GM12874 (cell line): Measurements from ENCODE around the gene TTPAL.

ENCODE experiments used
- TF ChIP-seq, protein P1 (sequence below): IDR thresholded peaks from 2 replicates; pipeline ENCODE4 v1.5.1; 2011; ENCODE audit warnings: low read depth, mild to moderate bottlenecking, control low read depth, low read length, moderate library complexity; ENCODE audit not compliant: insufficient read depth

The TTPAL gene

DNA sequence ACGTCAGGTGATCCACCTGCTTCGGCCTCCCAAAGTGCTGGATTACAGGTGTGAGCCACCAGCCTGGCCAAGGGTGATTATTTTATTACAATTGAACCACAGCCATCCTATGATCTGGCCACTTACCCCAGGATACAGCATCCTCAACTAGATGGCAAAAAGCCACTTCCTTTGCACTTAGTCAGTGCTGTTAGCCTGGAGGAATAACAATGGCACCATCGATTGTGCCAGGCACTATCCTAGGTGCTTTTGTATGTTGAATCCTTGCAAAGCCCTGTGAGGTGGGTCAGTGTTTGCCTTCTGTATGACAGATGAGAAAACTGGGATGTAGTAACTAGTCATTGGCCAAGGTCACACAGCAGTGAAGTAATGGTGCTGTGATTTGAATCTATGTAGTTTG, 11.2 kb upstream of the TTPAL start:
- TF ChIP-seq, protein P1, sequence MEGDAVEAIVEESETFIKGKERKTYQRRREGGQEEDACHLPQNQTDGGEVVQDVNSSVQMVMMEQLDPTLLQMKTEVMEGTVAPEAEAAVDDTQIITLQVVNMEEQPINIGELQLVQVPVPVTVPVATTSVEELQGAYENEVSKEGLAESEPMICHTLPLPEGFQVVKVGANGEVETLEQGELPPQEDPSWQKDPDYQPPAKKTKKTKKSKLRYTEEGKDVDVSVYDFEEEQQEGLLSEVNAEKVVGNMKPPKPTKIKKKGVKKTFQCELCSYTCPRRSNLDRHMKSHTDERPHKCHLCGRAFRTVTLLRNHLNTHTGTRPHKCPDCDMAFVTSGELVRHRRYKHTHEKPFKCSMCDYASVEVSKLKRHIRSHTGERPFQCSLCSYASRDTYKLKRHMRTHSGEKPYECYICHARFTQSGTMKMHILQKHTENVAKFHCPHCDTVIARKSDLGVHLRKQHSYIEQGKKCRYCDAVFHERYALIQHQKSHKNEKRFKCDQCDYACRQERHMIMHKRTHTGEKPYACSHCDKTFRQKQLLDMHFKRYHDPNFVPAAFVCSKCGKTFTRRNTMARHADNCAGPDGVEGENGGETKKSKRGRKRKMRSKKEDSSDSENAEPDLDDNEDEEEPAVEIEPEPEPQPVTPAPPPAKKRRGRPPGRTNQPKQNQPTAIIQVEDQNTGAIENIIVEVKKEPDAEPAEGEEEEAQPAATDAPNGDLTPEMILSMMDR = no peak

DNA sequence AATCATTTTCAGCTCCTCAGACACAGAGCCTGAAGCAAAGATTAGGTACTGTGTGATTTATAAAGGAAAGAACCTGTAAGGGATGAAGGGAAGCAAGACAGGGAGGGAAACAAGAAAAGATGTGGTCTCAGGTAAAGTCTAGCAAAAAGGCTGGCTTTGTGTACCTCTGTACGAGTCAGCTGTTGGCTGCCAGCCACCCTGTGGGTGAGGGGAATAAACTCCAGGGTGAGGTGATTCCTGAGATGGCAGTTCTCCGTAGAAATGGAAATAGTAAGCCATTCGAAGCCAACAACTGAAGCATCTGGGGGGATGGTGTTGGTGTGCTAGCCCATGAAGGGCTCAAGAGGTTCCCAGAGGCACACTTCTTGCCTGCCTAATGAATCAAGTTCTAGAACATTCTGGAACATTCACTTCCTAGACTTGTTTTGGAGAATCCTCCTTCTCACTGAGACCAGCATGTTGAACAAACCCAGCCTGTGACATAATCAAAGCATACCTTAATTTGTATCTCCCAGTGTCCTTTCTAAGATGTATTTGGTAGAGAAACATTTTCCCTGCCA, 10.6 kb upstream of the TTPAL start:
- TF ChIP-seq, protein P1 = no peak

DNA sequence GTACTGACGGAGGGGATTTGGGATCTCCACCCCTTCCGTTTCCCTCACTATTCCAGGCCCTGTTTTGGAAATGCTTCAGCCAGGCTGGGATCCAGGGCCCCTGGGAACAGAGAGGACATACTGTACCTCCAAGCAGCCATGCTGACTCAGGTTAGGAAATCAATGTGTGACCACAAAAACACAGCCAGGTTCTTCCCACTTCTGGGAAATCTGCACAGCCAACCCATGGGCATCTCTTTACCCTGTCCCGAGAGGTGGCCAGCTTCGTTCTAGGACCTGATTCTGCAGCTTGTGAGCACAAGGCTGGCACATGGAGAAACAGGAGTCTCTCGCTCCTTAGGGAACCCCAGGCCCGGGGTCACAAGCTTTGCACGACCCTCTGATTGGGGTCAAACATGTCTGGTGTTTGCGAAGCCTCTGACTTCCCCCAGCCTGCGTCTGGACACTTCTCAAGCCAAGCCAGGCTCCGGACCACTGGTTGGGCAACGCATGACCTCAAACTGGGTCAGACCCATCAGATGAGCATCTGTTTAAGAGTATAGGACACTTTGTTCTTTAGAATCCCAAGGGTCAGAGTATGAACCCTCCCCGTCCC, 8.3 kb upstream of the TTPAL start:
- TF ChIP-seq, protein P1 = no peak

DNA sequence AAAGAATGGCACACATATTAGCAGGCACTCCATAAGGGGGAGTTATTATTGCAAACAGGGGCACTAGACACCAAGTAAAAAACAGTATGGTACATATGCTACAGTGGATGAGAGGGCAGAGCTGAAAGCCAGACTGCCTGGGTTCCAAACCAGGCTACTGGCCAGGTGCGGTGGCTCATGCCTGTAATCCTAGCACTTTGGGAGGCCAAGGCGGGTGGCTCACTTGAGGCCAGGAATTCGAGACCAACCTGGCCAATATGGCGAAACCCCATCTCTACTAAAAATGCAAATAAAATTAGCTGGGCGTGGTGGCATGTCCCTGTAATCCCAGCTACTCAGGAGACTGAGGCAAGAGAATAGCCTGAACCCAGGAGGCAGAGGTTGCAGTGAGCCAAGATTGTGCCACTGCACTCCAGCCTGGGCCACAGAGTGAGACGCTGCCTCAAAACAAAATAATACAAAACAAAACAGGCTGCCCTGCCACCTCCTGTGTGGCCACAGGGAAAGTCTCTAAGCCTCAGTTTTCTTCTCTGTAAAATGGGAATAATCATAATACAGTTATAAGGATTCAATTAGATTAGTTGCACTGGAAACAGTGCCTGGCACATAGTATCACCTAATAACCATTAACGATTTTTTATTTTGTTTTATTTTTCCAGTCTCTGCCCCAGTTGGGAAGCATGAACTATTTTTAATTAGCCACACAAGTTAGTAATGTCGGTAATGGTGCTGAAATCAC, 7.5 kb upstream of the TTPAL start:
- TF ChIP-seq, protein P1 = no peak

DNA sequence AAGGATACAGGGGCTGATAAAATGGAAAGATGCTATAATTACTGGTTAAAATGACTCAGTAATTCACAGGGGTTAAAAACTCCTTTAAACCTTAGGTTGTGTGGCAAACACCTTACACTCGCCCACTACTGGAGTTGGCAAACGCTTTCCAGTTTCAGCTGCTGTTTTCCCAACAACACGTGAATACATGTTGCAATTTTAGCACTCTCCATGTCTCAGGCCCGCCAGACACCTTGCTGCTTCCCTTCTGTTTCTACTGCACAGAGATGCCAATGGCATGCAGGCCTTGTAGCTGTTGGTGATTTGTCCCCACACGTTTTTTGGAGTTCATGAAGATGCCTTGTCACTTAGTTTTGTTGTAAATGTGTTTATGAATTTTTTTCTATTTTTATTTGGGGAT, 5.3 kb upstream of the TTPAL start:
- TF ChIP-seq, protein P1 = no peak

DNA sequence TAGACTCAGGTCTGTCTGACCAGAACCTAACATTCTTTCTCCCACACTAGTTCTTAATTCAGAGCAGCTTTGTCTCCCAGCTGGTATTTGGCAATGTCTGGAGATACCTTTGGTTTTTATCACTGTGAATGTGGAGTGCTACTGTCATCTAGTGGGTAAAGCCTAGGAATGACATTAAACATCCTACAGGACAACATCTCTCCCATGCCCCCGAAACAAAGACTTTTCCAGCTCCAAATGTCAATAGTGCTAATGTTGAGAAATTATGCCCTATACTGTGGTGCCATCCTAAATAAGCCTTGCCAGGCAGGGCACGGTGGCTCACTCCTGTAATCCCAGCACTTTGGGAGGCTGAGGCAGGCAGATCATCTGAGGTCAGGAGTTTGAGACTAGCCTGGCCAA, 4.2 kb upstream of the TTPAL start:
- TF ChIP-seq, protein P1 = no peak

DNA sequence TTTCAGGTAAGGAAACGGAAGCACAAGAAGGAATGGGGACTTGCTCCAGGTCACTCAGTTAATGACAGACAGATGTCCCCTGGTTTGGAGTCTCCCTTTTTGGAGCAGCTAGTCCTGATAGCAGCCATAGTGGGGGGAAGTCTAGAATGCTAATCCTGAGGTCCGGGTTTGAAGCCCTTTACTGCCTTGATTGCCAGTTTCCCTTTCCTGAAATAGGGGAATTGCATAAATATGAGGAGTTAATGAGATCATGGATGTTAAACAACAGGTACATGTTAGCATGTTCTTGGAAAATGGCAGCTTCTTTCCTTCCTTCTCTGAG, 341 bp upstream of the TTPAL start:
- TF ChIP-seq, protein P1 = no peak
